ENCODE data around the gene IL1RAP. TPM values are rescaled to one million over a fixed set of nuclear protein-coding genes. Genes with fewer than 3 reads are reported as not detected.

IL1RAP gene
- total RNA-seq, 1 experiment from 2014 or later, result 62.0 TPM

GRCh38 chr3:190533511-190534281 lies 19.8 kb downstream of the IL1RAP start:
- BruUV-seq (replicated peaks), result TSS peak; percentile 91
- ChIA-PET POLR2A (interaction anchor here (0.6 to 9.1 kb wide), 31 partner anchors 8 to 1900 kb away, joined by 3 to 199 read pairs (median 4); partner anchors contain the start of genes GMNC and IL1RAP), CTCF (interaction anchor here (0.6 to 1.7 kb wide), 8 partner anchors 13 to 309 kb away, joined by 3 to 7 read pairs (median 4); partner anchors contain the start of gene IL1RAP)
- no peak for TF ChIP-seq CTCF (IDR thresholded peaks at IDR 0.05; ENCODE audit: unreplicated experiment)
- intact Hi-C loops (cut with micrococcal nuclease), result loop anchor here (1.0 to 5.0 kb wide), 4 partner anchors 19 to 164 kb away; partner anchors contain the start of gene IL1RAP
- Mint-ChIP-seq H3K36me3 (ENCODE audit: insufficient read depth, unreplicated experiment) (peaks cover 14% of the 10 kb centered on the region), H3K4me3 (ENCODE audit: unreplicated experiment) (peak overlapping the region; percentile 69), H3K4me1 (ENCODE audit: insufficient read depth, unreplicated experiment) (peaks cover 55% of the 10 kb centered on the region), H3K27me3 (ENCODE audit: insufficient read depth, unreplicated experiment) (no peaks in the 10 kb centered on the region), H3K9me3 (ENCODE audit: unreplicated experiment) (no peaks in the 10 kb centered on the region), H3K27ac (ENCODE audit: low read depth, unreplicated experiment) (peak overlapping the region; percentile 96)
- DNase-seq (ENCODE audit: unreplicated experiment), result peak; percentile 94

- Mint-ChIP-seq H3K27me3 (ENCODE audit: insufficient read depth, unreplicated experiment) (no peaks in the 10 kb centered on the region), H3K27ac (ENCODE audit: low read depth, unreplicated experiment) (peak overlapping the region; percentile 96), H3K4me3 (ENCODE audit: unreplicated experiment) (peak overlapping the region; percentile 69), H3K36me3 (ENCODE audit: insufficient read depth, unreplicated experiment) (peaks cover 14% of the 10 kb centered on the region), H3K4me1 (ENCODE audit: insufficient read depth, unreplicated experiment) (peaks cover 51% of the 10 kb centered on the region), H3K9me3 (ENCODE audit: unreplicated experiment) (no peaks in the 10 kb centered on the region)
- TF ChIP-seq CTCF (IDR thresholded peaks at IDR 0.05; ENCODE audit: unreplicated experiment), result no peak
- intact Hi-C loops (cut with micrococcal nuclease), result loop anchor here (5.0 kb wide), 1 partner anchor 163 kb away; no protein-coding TSS in a partner anchor
- ChIA-PET CTCF (interaction anchor here (0.6 to 1.7 kb wide), 8 partner anchors 12 to 625 kb away, joined by 3 to 7 read pairs (median 4); no protein-coding TSS in a partner anchor), POLR2A (interaction anchor here (0.6 to 9.1 kb wide), 30 partner anchors 9 to 1899 kb away, joined by 3 to 199 read pairs (median 4); partner anchors contain the start of genes GMNC and IL1RAP)
- DNase-seq (ENCODE audit: unreplicated experiment), result peak; percentile 59
- no TSS peak for BruUV-seq (replicated peaks)
Observed at GRCh38 chr3:190534386-190534785, 20.5 kb downstream of the IL1RAP start.

- TF ChIP-seq CTCF (IDR thresholded peaks at IDR 0.05; ENCODE audit: unreplicated experiment), result no peak
- Mint-ChIP-seq H3K4me3 (ENCODE audit: unreplicated experiment) (peak overlapping the region; percentile 69), H3K9me3 (ENCODE audit: unreplicated experiment) (no peaks in the 10 kb centered on the region), H3K4me1 (ENCODE audit: insufficient read depth, unreplicated experiment) (peaks cover 51% of the 10 kb centered on the region), H3K27me3 (ENCODE audit: insufficient read depth, unreplicated experiment) (no peaks in the 10 kb centered on the region), H3K36me3 (ENCODE audit: insufficient read depth, unreplicated experiment) (peaks cover 14% of the 10 kb centered on the region), H3K27ac (ENCODE audit: low read depth, unreplicated experiment) (peak overlapping the region; percentile 96)
- POLR2A ChIA-PET, result interaction anchor here (0.6 to 9.1 kb wide), 18 partner anchors 9 to 844 kb away, joined by 3 to 199 read pairs (median 4); partner anchors contain the start of gene IL1RAP
- intact Hi-C loops (cut with micrococcal nuclease), result loop anchor here (5.0 kb wide), 1 partner anchor 162 kb away; no protein-coding TSS in a partner anchor
- CTCF ChIA-PET, result interaction anchor here (0.6 to 2.1 kb wide), 13 partner anchors 11 to 625 kb away, joined by 3 to 7 read pairs (median 3); no protein-coding TSS in a partner anchor
- no TSS peak for BruUV-seq (replicated peaks)
- peak; percentile 68 for DNase-seq (ENCODE audit: unreplicated experiment)
Observed at GRCh38 chr3:190534986-190535385, 21.1 kb downstream of the IL1RAP start.

- no peaks in the 10 kb centered on the region for H3K27me3 Mint-ChIP-seq (ENCODE audit: insufficient read depth, unreplicated experiment)
- POLR2A ChIA-PET, result interaction anchor here (0.8 to 9.1 kb wide), 8 partner anchors 11 to 182 kb away, joined by 3 to 199 read pairs (median 6); partner anchors contain the start of gene IL1RAP
- H3K27ac Mint-ChIP-seq (ENCODE audit: low read depth, unreplicated experiment), result no peak overlapping the region
- no peaks in the 10 kb centered on the region for H3K9me3 Mint-ChIP-seq (ENCODE audit: unreplicated experiment)
- H3K4me1 Mint-ChIP-seq (ENCODE audit: insufficient read depth, unreplicated experiment), result peaks cover 38% of the 10 kb centered on the region
- intact Hi-C loops (cut with micrococcal nuclease), result no loop called here
- H3K36me3 Mint-ChIP-seq (ENCODE audit: insufficient read depth, unreplicated experiment), result peaks cover 10% of the 10 kb centered on the region
- DNase-seq (ENCODE audit: unreplicated experiment), result peak; percentile 84
- no TSS peak for BruUV-seq (replicated peaks)
- CTCF ChIA-PET, result interaction anchor here (2.1 kb wide), 1 partner anchor 22 kb away, joined by 7 read pairs; no protein-coding TSS in a partner anchor
- H3K4me3 Mint-ChIP-seq (ENCODE audit: unreplicated experiment), result no peak overlapping the region
- TF ChIP-seq CTCF (IDR thresholded peaks at IDR 0.05; ENCODE audit: unreplicated experiment), result no peak
Observed at GRCh38 chr3:190537146-190537545, 23.3 kb downstream of the IL1RAP start.
